Measurements from ENCODE around the gene B4GALNT3. TPM values are rescaled to one million over a fixed set of nuclear protein-coding genes. Genes with fewer than 3 reads are reported as not detected.

Gene B4GALNT3
- total and polyA plus RNA-seq, 10 of the 15 experiments (the other 5 are each of a cell fraction or from before 2014, with no cell fraction given): 0.05 to 4.2 (median 2.7) TPM; not detected in 1

GRCh38 chr12:537772-538171 is 78.0 kb downstream of the B4GALNT3 start (continued):
- TF ChIP-seq, protein P1, sequence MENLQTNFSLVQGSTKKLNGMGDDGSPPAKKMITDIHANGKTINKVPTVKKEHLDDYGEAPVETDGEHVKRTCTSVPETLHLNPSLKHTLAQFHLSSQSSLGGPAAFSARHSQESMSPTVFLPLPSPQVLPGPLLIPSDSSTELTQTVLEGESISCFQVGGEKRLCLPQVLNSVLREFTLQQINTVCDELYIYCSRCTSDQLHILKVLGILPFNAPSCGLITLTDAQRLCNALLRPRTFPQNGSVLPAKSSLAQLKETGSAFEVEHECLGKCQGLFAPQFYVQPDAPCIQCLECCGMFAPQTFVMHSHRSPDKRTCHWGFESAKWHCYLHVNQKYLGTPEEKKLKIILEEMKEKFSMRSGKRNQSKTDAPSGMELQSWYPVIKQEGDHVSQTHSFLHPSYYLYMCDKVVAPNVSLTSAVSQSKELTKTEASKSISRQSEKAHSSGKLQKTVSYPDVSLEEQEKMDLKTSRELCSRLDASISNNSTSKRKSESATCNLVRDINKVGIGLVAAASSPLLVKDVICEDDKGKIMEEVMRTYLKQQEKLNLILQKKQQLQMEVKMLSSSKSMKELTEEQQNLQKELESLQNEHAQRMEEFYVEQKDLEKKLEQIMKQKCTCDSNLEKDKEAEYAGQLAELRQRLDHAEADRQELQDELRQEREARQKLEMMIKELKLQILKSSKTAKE (IDR thresholded peaks at IDR 0.05; ENCODE audit: low read depth, poor library complexity, severe bottlenecking): no peak
- TF ChIP-seq ELK1 (IDR thresholded peaks at IDR 0.05; ENCODE audit: low read depth, low read length) (no peak), POLR2A (IDR thresholded peaks at IDR 0.05; ENCODE audit: low read depth, low read length) (no peak), PBX3 (IDR thresholded peaks at IDR 0.05; ENCODE audit: insufficient replicate concordance, low read depth, low read length) (no peak), JUND (IDR thresholded peaks at IDR 0.05; ENCODE audit: low read depth, low read length) (no peak), HDAC2 (IDR thresholded peaks at IDR 0.05) (no peak), TCF12 (IDR thresholded peaks at IDR 0.05; ENCODE audit: low read depth, low read length) (no peak), CBX3 (IDR thresholded peaks at IDR 0.05; ENCODE audit: borderline replicate concordance, low read depth) (no peak), EED (IDR thresholded peaks at IDR 0.05; ENCODE audit: low read depth) (no peak), RFX5 (IDR thresholded peaks at IDR 0.05; ENCODE audit: low read depth, low read length) (no peak)
- TF ChIP-seq, protein P2, sequence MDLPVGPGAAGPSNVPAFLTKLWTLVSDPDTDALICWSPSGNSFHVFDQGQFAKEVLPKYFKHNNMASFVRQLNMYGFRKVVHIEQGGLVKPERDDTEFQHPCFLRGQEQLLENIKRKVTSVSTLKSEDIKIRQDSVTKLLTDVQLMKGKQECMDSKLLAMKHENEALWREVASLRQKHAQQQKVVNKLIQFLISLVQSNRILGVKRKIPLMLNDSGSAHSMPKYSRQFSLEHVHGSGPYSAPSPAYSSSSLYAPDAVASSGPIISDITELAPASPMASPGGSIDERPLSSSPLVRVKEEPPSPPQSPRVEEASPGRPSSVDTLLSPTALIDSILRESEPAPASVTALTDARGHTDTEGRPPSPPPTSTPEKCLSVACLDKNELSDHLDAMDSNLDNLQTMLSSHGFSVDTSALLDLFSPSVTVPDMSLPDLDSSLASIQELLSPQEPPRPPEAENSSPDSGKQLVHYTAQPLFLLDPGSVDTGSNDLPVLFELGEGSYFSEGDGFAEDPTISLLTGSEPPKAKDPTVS (IDR thresholded peaks at IDR 0.05; ENCODE audit: low read depth, low read length): no peak

Data from GM12878 (cell line).